Fibroblast of skin of abdomen (primary cell): ENCODE measurements around the gene ATOH7.
"Not testable (repeated sequence)": the region's sequence is repeated elsewhere in the genome, so short reads cannot be mapped to it uniquely, and the experiment has no call there.

Experiments used
- DNase-seq: peaks from one replicate; pipeline ENCODE4 v3.0.0-alpha.2; 2013

The ATOH7 gene

DNA sequence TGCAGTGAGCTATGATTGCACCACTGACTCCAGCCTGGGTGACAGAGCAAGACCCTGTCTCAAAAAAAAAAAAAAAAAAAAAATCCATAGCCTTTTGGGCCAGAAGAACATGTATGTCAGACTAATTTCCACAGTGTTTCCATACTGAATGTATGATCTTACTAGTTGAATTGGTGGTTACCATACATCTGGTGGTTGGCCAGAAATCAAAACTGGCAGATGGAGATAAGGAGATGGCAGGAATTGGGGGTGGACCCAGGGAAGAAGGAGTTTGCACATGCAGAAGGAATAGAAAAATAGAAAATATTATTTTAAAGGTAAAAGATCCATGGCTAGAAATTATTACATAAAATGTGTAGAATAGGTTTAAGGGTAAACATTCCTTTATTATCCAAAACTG is 3.7 kb upstream of the ATOH7 start:
- no peak for DNase-seq

DNA sequence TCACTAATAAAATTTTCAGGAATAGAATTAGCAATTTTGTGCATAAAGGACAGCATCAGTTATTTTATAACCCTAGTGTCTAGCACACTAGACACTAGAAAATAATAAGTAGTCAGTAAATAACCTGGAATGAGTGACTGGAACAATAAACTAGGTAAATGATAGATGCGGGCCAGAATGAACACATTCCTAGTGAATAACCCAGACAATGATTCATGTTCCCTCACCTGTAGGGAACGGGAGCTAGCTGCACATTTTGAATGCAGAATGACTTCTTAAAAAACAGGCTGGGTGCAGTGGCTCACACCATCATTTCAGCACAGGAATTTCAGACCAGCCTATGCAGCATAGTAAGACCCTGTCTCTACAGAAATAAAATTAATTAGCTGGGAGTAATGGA is 3.2 kb upstream of the ATOH7 start:
- DNase-seq: no peak

DNA sequence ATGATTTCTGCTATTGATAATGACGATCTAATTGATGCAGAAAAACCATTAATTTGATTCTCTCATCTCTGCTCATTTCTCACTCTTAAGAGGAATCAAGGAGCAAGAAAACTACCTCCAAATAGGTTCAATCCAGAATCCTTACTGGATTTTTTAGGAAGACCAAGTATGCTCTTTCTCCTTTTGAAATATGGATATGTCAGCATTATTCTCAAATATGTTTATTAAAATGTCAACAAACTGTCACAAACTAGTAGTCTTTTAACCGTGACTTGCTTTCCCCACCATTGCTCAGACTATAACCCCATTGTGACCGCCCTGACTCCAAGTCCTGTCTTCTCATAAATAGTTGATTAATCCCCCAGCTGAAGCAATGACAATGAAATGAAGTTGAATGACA is 1.1 kb upstream of the ATOH7 start:
- DNase-seq: no peak

DNA sequence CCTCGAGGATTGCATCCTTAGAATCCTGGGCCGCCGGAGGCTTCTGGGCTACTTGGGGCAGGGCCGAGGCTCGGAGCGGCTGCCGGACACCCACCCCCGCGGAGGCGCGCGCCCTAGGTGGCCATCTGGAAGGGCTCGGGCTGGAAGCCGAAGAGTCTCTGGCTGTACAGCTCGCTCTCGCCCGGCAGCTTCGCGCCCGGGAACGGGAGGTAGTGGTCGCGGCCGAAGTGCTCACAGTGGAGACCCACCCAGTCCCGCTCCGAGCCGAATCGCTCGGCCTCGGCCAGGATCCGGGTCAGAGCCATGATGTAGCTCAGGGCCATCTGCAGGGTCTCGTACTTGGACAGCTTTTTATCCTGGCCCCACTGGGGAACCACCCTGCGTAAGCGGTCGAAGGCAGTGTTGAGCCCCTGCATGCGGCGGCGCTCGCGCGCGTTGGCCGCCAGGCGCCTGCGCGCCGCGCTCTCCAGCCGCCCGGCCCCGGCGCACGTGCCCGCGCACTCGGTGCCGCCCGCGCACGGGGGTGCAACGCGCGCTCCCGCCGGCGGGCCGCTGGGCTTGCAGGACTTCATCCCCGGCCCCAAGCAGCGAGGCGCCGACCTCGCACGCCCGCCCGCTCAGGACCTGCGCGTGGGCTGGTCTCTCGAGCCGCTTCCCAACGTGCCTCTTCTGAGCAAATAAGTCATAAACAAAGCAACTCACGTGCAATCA is 652 bp downstream of the ATOH7 start:
- DNase-seq: peak; percentile 75

DNA sequence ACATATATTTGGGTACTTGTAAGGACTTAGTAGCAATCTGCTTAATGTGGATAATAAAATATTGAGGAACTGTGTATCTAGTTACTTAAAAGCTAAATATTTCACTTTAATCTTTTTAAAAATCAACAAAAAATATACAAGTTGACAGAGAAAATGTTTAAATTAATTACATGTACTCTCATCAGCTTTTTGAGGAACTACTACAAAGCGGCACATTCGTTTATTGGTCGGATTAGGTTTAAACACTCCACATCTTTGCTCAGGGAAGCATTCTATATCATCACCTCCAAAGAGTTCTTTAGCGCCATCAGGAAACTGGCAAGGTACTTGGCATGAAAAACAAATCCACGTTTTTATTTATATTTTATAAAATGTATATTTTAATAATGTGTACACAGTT is 1.6 kb downstream of the ATOH7 start:
- DNase-seq: no peak

DNA sequence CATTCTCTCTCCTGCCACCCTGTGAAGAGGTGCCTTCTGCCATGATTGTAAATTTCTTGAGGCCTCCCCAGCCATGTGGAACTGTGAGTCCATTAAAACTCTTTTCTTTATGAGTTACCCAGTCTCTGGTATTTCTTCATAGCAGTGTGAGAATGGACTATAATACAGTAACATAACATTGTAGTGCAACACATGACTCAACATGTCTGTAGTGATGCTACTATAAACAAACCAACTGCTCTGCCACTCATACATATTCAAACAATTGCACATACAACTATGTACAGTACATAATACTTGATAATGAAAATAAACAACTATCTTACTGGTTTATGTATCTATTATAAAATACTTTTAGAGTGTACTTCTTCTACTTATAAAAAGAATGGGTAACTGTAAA is 7.1 kb downstream of the ATOH7 start:
- peak; percentile 18 for DNase-seq

DNA sequence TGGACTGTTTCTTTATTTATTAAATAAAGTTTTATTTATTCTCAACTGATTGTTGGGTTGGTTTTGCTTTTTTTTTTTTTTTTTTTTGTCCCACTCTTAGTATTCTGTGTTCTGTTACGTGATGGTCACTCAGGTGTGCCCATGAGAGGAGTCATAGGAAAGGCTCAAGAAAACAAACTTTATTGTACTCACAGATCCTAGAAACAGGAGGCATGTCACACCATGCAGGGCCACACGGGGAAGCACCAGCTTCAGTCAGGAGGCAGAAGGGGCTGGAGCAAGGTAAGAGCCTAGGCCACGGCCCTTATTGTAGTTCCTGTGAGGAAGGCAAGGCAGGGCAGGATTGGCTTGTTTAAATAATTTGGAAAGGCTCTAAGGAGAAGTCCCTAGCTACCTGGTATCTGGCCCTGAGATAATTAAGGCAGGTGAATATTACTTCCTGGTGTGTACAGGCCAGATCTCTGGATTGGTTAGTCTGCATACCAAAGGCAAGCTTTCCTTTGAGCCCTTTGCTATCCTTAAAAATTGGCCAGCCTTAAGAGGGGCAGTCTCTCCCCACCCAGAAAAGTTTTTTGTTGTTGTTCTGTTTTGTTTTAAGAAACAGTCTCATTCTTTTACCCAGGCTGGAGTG is 8.3 kb downstream of the ATOH7 start:
- no peak for DNase-seq

DNA sequence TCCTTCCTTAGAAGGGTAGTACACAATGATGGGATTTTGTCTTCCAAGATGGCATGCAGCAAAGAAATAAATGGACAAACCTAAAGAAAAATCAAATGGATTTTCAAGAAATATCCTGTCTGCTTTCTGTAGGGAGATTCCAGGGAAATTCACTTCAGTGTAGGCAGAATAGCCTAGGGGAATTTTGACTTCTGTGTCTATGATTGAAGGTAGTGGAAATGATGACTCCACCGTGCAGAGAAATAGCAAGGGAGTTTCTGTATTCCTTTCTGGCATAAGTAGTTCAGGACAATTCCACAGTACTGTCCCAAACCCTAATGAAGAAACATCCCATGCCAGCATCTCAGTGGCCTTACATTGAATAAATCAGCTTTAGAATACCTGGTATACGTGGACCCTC is 9.5 kb downstream of the ATOH7 start:
- no peak for DNase-seq

DNA sequence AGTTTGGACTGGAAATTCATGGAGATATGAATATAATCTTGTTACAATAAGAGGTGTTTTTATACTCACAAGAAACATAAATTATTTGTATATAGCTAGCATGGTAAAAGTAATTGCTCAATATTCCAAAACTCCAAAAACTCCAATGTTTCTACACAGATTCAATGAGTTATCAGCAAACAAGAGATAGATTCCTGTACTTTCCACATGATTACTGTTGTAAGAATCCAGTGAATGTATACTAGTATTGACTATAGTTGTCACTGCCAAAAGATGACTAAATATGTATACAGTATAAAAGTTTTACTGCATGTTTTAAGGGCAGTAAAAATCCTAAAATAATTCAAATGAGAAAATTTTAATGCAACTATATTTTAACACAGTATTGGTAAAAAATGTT is 10.7 kb downstream of the ATOH7 start:
- DNase-seq: peak; percentile 13

DNA sequence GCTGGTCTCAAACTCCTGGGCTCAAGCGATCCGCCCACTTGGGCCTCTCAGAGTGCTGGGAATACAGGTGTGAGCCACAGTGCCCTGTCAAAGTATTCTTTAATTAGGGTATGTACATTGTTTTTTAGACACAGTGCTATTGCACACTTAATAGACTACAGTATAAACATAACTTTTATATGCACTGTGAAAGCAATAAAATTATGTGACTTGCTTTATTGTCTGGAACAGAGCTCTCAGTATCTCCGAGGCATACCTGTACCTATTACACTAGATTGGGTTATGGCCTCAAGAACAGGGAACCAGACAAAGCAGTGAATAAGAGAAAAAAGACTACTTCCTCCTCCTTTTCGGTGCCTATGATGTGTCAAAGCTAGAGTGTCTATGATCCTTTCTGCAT is 13.1 kb downstream of the ATOH7 start:
- DNase-seq: no peak

DNA sequence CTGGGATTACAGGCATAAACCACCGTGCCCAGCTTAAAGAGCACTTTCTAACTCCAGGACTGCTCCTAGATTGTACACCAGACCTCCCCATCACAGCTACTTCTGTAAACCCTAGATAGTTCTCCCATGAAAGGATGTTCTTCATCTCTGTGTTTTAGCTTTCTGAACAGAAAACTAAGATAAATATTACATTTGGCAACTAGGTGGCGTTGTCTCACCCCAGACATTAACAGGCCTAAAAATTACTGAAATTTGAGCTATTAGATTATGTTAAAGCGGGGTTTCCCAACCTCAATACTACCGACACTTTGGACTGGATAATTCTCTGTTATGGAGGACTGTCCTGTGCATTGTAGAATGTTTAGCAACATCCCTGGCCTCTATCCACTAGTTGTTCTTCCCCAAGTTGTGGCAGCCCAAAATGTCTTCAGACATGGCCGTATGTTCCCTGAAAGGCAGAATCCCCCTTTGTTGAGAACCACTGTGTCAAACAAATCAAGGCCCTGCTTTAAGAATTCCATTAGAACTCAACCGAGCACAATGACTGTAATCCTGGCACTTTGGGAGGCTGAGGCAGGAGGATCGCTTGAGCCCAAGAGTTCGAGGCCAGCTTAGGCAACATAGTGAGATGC is 19.1 kb downstream of the ATOH7 start:
- DNase-seq: peak; percentile 42

DNA sequence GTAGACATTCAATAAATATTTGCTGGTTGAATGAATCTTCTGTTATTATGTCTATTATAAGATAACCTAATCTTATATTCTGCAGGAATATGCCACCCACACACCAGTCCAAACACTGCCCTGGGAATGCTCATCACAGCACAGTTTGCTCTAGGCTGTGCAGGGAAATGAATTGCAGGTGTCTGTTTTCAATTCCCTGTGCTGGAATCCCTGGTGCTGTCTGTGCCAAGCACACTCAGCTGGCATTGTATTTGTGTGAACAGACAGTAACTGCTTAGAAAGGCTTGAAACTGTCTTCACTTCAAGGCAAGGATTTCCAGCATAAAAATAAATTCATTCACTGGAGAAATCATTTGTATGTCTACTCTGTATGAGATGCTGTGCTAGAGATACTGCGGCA is 20.2 kb downstream of the ATOH7 start:
- no peak for DNase-seq

DNA sequence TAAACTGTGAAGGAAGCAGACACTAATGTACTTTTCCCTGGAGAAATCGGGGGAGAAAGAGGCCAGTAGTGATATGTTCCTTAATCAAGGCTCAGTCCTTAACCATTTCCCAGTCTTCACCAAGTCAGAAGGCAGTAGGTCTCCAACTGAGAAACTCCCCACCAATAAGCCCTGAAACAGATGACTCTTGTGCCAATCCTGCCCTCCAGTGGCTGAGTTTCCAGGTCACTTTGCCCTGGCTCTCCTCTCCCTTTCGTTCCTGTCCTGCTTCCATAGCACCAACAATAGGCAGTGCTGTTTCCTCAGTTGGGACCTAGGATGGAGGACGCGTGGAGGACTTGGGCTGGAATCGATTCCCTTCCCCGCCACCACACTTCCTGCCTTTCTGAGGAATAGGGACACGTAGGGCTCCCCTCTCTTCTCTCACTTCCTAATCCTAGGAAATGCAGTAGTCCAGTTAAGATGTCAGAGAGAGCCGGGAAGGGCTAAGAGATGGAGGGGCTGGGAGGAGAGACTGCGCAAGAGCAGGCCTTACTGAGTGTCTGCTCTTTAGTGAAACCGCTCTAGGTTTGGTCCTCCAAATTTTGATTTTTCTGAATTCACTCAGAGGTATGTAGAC is 23.4 kb downstream of the ATOH7 start:
- DNase-seq: peak; percentile 72

DNA sequence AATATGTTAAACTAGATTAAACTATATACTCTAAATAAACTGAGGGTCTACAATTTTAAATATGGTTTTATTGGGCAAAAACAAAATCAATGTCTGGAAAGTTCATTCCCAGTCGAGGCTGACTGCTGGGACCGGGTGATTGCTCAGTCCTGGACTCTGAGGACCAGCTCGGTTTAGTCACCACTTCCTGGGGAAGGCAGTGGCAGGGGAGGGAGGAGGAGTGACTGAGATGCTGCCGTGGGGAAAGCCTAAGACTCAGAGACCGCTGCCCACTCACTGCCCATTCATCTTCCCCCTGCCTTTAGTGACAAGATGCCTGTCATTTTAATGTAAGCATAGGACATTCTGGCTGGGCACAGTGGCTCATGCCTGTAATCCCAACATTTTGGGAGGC is 29.0 kb downstream of the ATOH7 start:
- peak; percentile 50 for DNase-seq

DNA sequence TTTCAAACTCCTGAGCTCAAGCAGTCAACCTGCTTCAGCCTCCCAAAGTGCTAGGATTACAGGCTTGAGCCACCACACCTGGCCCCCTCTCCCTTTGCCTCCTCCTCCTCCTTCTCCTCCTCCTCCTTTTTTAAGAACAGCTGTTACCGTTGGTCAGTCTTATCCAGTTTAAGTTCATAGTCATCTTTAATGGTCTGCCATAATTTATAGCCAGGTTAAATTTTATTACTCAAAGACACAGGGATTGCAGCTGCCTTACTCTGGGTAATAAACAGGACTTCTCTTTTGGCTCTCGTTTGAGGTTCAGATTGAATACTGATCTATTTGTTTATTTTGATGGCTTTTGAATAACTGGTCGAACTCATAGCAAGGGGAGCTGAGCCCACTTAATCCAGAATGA is 35.2 kb downstream of the ATOH7 start:
- DNase-seq: no peak

DNA sequence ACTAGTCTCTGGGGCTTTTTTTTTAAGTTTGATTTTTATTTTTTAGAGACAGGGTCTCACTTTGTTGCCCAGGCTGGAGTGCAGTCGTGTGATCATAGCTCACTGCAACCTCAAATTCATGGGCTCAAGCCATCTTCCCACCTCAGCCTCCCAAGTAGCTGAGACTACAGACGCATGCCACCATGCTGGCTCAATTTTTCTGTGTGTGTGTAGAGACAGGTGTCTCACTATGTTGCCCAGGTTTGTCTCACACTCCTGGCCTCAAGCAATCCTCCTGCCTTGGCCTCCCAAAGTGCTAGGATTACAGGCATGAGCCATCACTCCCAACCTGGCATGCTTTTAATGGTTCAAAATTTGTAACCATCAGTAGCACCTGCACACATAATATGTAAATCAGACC is 36.1 kb downstream of the ATOH7 start:
- DNase-seq: not testable (repeated sequence)

DNA sequence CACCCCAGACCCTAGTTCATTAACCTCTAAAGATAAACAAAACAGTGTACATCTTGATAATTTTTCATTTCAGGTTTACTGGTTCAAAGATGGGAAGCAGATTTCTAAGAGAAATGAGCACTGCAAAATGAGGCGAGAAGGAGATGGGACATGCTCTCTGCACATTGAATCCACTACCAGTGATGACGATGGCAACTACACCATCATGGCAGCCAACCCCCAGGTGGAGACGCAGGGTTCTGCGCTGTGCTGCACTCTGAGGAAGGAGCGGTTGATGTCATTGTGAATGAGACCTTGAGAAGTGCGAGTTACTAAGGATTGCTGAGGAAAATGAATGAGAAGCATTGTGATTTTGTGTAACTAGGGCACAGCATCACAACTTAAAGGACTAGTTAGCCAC is 37.6 kb downstream of the ATOH7 start:
- no peak for DNase-seq

DNA sequence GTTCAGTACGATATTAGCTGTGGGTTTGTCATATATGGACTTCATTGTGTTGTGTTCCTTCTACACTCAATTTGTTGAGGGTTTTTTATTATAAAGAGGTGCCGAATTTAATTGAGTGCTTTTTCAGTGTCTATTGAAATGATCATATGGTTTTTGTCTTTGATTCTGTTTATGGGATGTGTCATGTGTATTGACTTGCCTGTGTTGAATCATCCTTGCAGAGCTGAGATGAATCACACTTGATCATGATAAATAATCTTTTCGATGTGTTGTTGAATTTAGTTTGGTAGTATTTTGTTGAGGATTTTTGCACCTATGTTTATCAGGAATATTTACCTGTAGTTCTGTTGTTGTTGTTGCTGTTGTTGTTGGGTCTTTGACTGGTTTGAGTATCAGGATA is 39.8 kb downstream of the ATOH7 start:
- no peak for DNase-seq

DNA sequence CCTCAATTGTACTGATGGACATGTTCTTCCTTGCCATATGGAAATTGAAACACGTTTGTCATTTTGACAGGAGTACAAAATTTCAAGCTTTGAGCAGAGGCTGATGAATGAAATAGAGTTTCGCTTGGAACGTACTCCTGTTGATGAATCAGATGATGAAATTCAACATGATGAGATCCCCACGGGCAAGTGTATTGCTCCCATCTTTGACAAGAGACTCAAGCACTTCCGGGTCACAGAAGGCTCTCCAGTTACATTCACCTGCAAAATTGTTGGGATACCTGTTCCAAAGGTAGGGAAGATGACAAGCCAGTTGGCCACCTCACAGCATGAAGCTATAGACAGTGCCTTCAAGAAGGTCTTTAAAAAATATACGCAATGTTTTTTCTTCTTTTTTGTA is 43.1 kb downstream of the ATOH7 start:
- no peak for DNase-seq

DNA sequence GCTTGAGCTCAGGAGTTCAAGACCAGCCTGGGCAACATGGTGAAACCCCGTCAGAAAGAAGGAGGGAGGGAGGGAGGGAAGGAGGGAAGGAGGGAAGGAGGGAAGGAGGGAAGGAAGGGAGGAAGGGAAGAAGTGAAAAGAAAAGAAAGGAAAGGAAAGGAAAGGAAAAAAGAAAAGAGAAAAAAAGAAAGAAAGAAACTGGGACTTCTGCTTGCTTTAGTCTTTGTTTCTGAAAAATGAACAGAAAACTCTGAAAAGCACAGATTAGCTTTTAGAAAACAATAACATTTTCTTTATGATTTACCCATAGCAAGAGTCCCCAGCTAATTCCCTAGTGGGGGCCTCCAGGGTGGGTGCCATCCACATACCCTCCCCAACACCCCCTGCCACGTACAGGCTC is 46.8 kb downstream of the ATOH7 start:
- DNase-seq: no peak

DNA sequence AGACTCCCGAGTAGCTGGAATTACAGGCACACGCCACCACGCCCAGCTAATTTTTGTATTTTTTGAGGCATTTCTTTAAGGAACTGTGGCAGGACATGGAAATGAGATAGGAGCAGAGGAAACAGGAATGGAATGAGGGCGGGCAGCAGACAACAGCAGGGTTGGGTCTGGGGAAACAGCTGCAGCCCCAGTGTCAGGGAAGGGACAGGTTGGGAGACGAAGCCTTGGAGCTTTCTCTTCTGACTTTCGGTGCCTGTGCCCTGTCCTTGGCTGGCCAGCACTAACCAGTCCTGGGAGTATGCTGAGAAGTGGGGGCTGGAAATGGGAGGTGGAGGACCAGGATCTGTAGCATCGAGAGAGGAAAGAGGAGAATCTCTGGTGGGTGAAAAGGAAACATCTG is 47.4 kb downstream of the ATOH7 start:
- no peak for DNase-seq
